ENCODE results near the gene CTSH.
"Not testable (repeated sequence)": the region's sequence is repeated elsewhere in the genome, so short reads cannot be mapped to it uniquely, and the experiment has no call there.

Gene CTSH

DNA sequence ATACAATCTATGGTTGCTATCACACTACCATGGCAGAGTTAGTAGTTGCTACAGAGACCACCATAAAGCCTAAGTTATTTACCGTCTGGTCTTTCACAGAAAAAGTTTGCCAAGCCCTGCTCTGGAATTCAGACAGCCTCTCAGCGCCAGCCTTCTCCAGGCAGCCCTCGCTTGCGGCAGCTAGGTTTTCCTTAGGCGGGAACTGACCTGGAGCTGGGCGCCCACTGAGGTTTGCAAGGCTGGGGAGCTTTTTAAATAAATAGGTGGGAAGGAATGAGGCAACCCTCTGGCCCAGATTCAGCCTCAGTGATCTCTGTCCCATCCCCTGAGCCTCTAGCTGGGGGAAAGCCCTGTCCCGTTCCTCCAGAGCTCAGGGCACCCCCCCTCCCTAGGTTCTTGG, 1.2 kb downstream of the CTSH start:
- DNase-seq (ENCODE audit: low read depth in 1 of 2, low spot score in 1 of 2), result no peak

DNA sequence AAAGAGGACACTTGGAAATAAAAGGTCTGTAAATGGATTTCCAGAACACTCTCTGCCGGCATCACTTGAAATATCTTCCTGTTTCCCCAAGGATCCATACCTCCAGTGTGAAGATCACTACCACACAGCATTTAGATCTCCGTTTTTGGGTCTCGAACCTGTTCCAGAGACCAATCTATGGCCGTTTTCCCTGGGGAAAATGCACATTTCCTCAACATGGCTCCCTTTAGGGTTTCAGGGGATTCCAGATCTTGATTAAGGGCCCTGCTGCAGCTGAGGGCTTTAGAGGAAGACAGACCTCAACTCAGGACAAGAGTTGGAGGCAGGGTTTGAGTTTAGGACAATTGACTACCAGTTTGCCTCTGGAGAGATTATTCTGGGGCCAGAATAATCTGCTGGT, 2.1 kb downstream of the CTSH start:
- no peak for DNase-seq (ENCODE audit: low read depth in 1 of 2, low spot score in 1 of 2)

DNA sequence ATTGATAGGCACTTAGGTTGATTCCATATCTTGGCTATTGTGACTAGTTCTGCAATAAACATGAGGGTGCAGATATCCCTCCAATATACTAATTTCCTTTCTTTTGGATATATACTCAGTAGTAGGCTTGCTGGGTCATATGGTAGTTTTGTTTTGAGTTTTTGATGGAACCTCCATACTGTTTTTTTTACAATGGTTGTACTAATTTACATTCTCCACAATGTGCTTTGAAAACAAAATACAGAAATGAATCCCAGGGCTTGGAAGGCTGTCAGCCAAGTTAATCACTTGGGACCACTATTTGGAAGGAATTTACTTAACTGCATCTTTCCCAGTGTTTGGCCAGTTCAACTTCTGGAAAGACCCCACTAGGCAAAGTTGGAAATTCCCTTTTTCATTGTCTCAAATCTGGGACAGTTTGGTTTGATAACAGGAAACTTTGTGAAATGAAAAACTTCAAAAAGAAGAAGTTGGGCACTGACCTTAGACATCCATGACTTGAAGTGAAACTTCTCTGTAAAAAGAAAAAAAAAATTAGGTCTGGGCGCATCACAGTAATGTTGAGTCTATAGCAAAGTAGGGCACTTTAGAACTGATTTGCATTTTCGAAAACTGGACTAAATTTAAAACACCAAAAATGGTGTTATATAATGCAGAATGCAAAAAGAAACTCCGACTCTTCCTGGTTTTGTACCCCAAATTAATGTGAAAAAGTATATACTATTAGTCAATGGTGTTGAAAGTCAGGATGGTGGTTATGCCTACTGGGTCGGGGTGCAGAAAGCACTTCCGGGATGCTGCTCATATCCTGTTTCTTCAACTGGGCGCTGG, 6.0 kb downstream of the CTSH start:
- DNase-seq (ENCODE audit: low read depth in 1 of 2, low spot score in 1 of 2), result no peak

DNA sequence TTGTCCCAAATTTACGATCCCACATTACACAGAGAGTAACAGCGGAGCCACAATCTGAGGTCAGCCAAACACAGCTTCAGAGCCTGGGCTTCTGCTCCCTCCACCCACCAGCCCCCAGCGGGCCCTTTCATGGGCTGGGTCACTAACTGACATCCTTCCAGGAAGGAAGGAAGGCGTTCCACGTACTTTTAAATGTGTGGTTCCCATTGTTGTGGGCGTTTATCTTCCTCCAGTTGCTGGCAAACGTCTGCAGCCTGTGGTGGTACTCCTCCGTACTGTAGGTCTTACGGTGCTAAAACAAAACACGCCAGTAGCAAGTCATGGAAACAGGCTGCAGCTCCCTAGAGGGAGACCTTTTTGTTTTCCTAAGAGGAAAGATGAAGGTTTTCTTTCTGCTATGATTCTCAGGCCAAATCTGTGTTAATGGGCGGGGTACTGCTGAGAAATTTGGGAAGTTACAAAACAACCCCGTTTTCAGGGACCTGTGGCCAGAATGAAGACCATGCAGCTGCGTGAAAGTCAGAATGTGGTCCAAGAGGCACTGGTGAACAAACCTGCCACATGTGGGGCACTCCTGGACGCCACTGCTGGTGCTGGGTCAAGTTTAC, 7.6 kb downstream of the CTSH start:
- no peak for DNase-seq (ENCODE audit: low read depth in 1 of 2, low spot score in 1 of 2)

DNA sequence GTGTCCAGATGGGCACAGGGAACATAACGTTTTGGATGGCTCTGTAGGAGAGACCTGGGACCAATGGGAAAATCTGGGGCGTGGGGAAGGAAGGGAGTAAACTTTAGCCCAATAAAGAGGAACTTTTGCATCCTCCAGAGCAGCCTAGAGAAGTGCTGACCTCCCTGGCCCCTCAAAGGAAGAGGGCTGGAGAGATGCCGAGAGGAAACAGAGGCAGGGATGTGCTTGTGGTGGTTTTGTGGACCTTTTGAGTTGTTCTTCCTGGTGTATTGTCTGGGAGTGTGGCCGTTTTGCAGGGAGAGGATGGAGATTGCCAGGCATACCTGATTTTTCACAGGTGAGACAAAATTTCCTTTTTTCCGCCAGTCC, 10.2 kb downstream of the CTSH start:
- no peak for DNase-seq (ENCODE audit: low read depth in 1 of 2, low spot score in 1 of 2)

DNA sequence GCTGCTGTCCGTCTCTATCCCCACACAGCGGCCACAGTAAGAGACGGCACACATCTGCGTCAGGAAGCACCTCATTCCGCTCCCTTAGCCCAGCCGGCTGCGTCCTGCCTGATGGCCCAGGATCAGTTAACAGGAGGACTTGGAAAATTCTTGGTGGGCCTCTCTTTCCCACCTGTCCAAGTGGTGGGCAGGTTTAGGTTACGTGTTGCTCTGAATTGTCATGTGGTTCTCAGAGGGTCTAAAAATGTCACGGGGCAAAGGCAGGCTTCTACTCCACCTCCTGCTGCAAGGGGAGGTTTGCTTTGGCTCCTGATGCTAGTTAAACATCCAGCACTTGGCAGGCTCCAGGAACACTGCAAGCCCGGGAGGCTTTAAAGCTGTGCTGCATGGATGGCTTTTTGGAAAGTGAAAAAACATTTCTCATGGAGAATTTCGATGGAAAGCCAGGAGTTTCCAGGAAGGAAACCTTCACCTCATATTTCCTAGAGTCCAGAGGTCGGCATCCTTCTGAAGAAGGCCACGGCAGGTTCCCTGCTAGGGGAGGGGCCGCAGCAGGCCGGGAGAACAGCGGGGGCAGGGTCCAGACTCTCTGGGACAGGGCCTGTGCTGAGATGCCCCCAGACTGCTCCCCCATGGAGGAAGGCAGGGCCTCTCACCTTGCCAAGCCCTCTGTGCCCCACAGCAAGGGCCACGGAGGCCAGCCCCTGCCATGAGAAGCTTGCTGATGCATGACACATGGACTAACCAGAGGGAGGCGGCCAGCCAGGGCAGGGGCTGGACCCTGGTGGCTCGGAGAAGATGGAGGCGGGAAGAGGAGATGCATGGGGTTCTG, 10.8 kb downstream of the CTSH start:
- DNase-seq (ENCODE audit: low read depth in 1 of 2, low spot score in 1 of 2), result no peak

DNA sequence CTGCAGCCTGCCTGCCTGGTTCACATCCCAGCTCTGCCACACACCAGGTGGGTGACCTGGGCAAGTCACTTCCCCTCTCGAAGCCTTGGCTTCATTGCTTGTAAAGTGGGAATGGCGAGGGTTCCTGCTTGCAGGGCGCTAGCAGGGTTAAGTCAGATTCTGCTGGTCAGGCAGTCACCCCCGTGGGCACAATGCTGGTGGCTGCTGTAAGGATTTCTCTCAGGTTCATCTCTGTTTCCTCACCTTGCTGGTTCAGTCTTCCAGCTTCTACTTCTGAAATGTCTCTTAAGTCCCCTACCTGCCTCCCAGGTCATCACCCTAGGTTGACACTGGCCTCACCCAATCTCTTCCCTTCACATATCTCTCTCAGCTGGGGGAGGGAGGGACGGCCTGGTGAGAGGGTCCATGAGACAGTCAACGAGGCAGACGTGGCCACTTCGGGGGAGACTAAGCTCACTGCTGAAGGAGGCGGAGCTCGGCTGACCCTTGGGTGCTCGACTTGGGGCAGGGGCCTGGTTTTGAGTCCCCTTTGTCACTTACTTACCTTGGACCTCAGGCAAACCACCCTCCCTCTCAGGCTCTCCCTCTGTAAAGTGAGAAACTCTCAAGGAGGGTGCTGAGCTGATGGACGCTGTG, 11.5 kb downstream of the CTSH start:
- no peak for DNase-seq (ENCODE audit: low read depth in 1 of 2, low spot score in 1 of 2)

DNA sequence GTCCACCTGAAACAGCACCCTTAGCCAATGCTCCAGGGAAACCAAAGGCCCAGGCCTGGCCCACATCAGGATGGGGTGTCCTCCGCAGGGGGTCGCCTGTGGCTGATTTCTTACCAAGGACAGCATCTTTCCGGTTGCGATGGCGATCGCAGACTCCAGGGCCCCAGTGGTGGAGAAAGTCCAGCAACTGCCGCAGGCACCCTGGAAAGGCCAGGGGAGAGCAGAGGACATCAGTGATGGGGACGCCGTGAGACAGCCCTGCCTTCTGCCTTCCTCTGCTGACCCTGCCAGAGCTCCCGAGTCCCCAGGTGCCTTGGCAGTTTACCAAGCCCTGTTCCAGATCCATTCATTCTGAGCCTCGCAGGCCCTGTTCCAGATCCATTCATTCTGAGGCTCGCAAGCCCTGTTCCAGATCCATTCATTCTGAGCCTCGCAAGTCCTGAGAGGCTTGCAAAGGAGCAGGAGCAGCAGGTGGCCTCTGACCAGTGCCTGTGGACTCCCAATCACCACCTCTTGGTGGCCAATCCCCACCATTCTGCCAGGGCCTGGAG, 12.5 kb downstream of the CTSH start:
- DNase-seq (ENCODE audit: low read depth in 1 of 2, low spot score in 1 of 2), result no peak

DNA sequence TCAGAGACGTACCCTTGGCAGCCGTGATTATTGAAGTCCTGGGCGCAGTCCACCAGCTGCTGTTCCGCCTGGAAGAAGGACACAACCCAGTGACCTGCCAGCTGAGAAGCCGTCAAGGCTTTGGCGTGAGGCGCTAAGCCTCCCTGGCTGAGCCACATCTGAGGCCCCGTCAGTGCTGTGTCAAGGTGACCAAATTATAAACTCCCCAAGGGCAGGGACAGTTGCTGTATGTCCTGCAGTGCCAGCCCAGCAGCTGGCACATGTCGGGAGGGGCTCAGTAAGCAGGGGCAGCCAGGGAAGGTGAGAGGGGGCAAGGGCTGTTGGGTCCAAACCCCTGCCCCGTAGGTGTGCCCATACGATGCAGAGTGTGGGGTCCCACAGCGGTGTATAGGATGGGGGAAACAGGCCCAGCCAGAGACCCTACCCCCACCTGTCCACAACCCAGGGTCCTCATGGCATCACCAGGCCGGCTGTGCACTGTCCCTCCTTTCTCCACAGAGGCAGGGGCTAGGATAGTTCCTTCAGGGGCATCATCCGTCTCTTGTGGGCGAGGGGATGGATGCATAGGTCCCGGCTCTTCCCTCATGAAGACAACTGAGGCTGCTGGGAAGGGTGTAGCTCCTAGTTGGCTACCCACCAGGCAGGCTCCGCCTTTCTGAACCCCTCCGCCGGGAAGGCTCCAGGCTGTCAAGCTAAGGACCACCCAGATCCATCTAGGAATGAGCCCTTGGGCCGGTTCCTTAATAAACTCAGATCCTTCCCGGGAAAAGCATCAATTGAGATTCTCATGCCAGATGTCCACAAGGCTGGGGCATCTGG, 13.2 kb downstream of the CTSH start:
- DNase-seq (ENCODE audit: low read depth in 1 of 2, low spot score in 1 of 2), result no peak

DNA sequence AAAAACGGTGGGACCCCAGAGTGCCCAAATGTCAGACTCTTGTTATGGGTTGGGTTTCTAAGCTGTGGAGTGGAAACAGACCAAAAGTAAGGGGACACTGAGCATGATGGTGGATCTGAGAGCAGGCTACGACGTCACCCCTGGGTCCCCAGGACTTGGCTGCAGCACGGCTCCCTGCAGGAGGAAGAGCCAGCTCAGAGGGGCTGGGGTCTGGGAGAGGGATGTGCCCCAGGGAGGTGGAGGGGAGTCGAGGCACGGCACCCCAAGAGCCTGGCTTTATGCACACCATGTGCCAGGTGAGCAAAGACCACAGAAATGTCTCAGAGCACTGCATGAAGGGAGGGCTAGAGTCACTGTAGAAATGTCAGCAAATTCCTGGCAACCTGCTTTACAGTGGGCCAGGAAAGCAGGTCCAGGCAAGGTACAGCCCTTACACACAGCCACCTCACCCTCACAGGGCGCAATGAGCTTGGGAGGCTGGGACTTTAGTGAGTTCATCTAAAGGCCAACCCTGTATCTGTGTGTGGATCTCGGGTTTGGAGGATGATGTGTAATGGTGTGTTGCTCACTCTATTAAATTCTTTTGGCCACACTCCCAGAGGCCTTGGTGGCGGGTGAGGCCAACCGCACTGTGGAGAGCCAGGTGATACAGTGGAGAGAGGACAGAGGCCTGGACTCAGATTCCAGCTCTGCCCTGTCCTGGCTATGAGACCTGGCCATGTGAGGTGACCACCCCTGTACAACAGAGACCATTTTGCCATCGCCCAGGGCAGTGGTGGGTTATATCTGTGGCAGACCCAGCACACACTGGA, 14.1 kb downstream of the CTSH start:
- no peak for DNase-seq (ENCODE audit: low read depth in 1 of 2, low spot score in 1 of 2)

DNA sequence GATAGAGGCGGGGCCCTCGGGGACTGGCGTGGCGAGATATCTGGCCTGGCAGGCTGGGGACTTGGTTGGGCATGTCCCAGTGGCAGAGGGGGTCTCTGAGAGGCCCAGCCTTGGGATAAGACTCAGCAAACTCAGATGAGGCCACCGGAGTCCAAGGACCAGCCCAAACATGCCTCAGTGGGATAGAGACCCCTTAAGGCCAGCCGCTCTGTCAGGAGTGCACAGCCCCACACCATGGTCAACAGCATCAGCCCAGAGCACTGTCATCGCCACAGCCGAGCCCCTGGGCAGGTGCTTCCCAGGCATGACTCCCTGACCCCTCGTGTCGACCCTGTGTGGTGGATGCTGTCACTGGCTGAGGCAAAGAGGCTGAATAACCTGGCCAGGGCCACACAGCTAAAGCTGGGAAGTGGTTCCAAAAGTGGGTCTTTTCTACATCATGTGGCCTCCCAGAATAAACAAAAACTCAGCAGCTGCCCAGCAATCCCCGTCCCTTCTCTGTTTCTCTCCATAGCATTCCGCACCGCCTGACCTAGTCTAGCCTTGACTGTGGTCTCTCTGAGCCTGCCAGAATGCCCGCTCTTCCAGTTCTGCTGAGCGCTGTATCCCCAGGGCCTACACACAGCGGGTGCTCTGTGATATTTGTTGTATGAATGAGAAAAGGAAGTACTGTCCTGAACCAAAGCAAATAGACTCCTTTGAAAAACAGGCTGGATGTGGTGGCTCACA, 15.1 kb downstream of the CTSH start:
- DNase-seq (ENCODE audit: low read depth in 1 of 2, low spot score in 1 of 2), result no peak

DNA sequence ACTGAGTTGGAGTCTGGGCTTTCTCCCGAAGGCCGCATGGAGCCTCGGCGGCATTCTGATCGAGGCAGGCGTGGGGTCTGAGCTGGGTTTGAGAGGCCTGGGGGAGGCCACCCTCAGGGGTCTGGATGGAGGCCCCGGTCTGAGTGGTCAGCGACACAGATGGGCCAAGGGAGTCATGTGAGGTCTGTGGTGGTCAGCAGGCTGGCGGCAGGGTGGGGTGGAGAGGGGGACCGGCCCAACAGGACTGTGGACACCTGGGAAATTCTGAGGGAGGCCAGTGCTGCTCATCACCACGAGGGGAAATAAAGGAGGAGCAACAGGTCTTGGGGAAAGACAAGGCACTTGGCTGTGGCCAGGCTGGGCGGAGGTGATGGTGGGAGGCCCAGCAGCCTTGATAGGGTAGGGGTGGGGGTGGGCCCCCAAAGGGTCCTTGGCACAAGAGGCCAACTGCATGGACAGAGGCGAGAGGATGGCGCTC, 16.2 kb downstream of the CTSH start:
- no peak for DNase-seq (ENCODE audit: low read depth in 1 of 2, low spot score in 1 of 2)

DNA sequence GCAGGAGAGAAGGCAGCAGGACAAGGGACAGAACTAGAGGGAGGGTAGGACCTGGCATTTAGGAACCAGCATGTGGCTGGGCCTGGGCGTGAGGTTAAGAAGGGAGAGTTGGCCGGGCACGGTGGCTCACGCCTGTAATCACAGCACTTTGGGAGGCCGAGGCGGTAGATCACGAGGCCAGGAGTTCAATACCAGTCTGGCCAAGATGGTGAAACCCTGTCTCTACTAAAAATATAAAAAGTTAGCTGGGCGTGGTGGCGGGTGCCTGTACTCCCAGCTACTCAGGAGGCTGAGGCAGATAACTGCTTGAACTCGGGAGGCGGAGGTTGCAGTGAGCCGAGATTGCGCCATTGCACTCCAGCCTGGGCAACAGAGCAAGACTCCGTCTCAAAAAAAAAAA, 16.7 kb downstream of the CTSH start:
- not testable (repeated sequence) for DNase-seq (ENCODE audit: low read depth in 1 of 2, low spot score in 1 of 2)

DNA sequence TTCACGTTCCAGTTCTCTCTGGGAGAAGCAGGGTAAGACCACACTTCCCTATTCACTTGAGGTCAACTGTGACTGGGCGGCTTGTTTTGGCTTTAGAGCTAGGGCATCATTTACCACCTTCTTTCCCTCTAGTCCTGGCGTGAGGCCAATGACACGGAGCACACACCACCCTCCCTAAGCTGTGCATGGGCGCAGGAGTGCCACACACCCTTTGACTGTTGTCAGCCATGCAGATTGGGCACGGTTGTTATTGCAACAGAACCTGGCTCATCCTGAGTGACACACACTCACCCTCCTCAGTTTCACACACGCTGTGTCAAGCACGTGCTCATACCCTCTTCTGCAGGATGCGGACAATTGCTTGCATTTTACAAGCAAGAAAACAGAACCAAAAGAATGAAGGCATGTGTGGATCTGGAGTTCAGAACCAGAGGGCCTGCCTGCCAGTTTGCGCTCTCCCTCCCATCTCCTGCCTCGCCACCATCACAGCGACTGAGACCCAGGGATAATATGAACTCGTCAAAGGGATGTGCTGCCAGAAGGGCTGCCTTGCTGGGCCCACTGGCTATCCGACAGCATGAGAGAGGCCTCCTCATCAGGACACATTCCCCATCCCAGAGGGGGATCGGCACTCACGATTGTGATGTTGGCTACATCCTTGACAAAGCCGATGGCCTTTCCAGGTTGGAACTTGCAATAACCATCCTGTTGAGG, 17.6 kb downstream of the CTSH start:
- no peak for DNase-seq (ENCODE audit: low read depth in 1 of 2, low spot score in 1 of 2)

DNA sequence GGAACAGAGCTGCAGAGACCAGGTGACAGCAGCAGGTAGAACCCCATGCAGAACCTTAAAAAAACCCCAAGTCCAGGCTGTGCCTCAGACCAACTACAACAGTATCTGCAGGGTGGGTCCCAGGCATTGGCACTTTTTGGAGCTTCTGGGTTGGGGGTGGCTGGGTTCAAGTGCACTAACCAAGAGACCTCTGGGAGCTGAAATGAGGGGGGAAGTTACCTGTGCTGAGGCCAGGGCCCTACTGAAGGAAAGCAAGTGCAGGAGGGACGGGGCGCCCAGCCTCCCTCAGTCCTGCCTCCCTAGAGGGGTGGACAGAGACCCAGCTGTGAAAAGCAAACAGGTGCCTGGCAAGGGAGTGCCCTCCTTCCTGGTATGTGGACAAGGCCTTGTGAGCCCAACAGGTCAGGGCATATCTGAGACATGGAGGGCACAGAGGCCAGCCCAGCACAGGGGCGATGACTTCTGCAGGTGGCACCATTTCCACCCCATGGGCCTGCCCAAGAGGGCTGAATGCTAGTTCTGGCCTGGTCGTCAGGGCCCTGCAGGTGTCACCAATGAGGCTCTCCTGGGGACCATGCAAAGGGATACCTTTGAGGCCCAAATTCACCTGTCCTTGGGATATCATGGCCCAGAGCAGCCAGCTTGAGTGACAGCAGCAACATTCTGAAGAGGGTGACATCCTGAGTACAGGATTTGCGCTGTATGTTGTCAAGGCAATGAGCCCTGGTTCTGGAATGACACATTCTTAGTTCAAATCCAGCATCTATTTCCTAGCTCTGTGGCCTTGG, 18.7 kb downstream of the CTSH start:
- DNase-seq (ENCODE audit: low read depth in 1 of 2, low spot score in 1 of 2), result no peak

DNA sequence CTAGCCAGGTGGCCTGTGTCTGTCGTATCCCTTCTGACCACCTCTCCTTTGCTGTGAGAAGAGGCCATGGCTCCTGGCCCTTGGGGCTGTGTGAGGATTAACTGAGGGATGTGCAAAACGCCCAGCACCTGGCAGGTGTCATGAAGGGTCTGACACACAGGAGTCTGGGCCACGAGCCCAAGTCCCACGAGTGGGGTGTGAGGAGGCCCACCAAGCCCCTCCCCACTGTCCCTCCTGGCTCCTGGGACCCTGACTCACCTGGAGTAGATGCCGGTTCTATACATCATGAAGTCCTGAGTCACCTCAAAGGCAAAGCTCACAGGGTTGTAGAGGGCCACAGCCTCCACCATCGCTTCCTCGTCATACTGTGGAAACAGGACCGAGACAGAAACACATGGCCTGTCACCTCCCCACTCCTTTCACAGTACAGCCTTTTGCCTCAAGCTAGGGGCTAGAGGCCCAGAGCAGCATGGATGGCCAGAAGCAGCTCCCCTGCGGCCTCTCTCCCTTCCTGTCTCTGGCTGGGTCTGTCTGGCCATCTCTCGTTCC, 19.7 kb downstream of the CTSH start:
- DNase-seq (ENCODE audit: low read depth in 1 of 2, low spot score in 1 of 2), result no peak
